Keratinocyte (primary cell): ENCODE data around the gene VPS8. TPM values are rescaled to one million over a fixed set of nuclear protein-coding genes. Genes with fewer than 3 reads are reported as not detected.

Experiments used
- DNase-seq: peaks from one replicate; pipeline ENCODE4 v3.0.0-alpha.2; 2011; ENCODE audit warnings: low read depth, missing footprints, low spot score
- FAIRE-seq: peaks from 2 replicates; lab custom pipeline; 2011; peaks lifted over from hg19 to GRCh38; lab: Jason Lieb, UNC
- H2AFZ ChIP-seq: 2 replicates; pipeline ENCODE4 v1.6.0; 2012; ENCODE audit warnings: low read length, control low read depth, inconsistent platforms; ENCODE audit not compliant: control insufficient read depth
- H3K27ac ChIP-seq: 2 replicates; pipeline ENCODE4 v1.5.1; 2011; ENCODE audit warnings: low read length; ENCODE audit not compliant: control insufficient read depth, insufficient read depth
- H3K27me3 ChIP-seq: 3 replicates; pipeline ENCODE4 v1.6.0; 2011; ENCODE audit warnings: low read length; ENCODE audit not compliant: control insufficient read depth, insufficient read depth; ENCODE audit errors: extremely low read depth
- H3K36me3 ChIP-seq, 2 experiments: 2 replicates in 1 of 2; 3 replicates in 1 of 2; pipeline ENCODE4 v1.5.1; 2011; ENCODE audit warnings: low read length in 2 of 2, mild to moderate bottlenecking in 1 of 2; ENCODE audit not compliant: control insufficient read depth in 2 of 2, insufficient read depth in 2 of 2; ENCODE audit errors: extremely low read depth in 1 of 2
- H3K4me1 ChIP-seq: 3 replicates; pipeline ENCODE4 v1.5.1; 2011; ENCODE audit warnings: low read length; ENCODE audit not compliant: control insufficient read depth, insufficient read depth; ENCODE audit errors: extremely low read depth
- H3K4me2 ChIP-seq: 3 replicates; pipeline ENCODE4 v1.6.0; 2011; ENCODE audit warnings: low read depth, low read length; ENCODE audit not compliant: control insufficient read depth, insufficient read depth; ENCODE audit errors: extremely low read depth
- H3K4me3 ChIP-seq, 3 experiments: fragments of 200-600 bp in 1 of 3; sonication (generic) in 1 of 3; 2 replicates in 2 of 3; 3 replicates in 1 of 3; pipeline ENCODE4 v1.5.1; 2011 to 2016; ENCODE audit warnings: low read length in 3 of 3, mild to moderate bottlenecking in 3 of 3, control low read depth in 2 of 3, inconsistent platforms in 1 of 3, low read depth in 1 of 3, mixed read lengths in 1 of 3, mixed run types in 1 of 3, moderate library complexity in 1 of 3; ENCODE audit not compliant: control insufficient read depth in 2 of 3, insufficient read depth in 2 of 3; ENCODE audit errors: extremely low read depth in 1 of 3
- H3K79me2 ChIP-seq: 2 replicates; pipeline ENCODE4 v1.6.0; 2012; ENCODE audit warnings: low read length; ENCODE audit not compliant: control insufficient read depth, insufficient read depth
- H3K9ac ChIP-seq: 3 replicates; pipeline ENCODE4 v1.6.0; 2011; ENCODE audit warnings: low read length; ENCODE audit not compliant: control insufficient read depth, insufficient read depth; ENCODE audit errors: extremely low read depth
- H3K9me1 ChIP-seq: 3 replicates; pipeline ENCODE4 v1.6.0; 2011; ENCODE audit warnings: low read length; ENCODE audit not compliant: control insufficient read depth, insufficient read depth; ENCODE audit errors: extremely low read depth
- H3K9me3 ChIP-seq: 2 replicates; pipeline ENCODE4 v1.5.1; 2012; ENCODE audit warnings: low read depth, low read length; ENCODE audit not compliant: control insufficient read depth
- H4K20me1 ChIP-seq: 3 replicates; pipeline ENCODE4 v1.6.0; 2011; ENCODE audit warnings: low read length; ENCODE audit not compliant: control insufficient read depth, insufficient read depth; ENCODE audit errors: extremely low read depth
- EZH2 ChIP-seq: IDR thresholded peaks from one replicate; pipeline ENCODE4 v1.6.1; 2012; ENCODE audit warnings: inconsistent platforms, mild to moderate bottlenecking, low read length, moderate library complexity
- dilution Hi-C: fragments of 300-500 bp; cut with MboI; formaldehyde crosslinking; loops from one replicate; pipeline ENCODE4 v1.7.0; 2020; ENCODE audit warnings: low sequenced_read_pairs; ENCODE audit not compliant: extremely low pct_ligation_motif_present
- polyA plus RNA-seq, 5 experiments: library from polyadenylated mRNA; depleted of rRNA in 3 of 5; stranded (reverse) in 3 of 5; stranded (forward) in 1 of 5; unstranded in 1 of 5; fragments of >200 nt; gene quantifications; 1 replicate in 1 of 5; 2 replicates in 3 of 5; 3 replicates in 1 of 5; pipeline versions ENCODE4 v1.2.1 to v1.2.3, GENCODE V29; 2011 to 2012; ENCODE audit warnings: missing spikeins in 2 of 5, low read depth in 1 of 5, low replicate concordance in 1 of 5
- TF ChIP-seq, protein P1 (sequence below), 3 experiments: IDR thresholded peaks in 1 of 3; conservative IDR thresholded peaks in 1 of 3; optimal IDR thresholded peaks in 1 of 3; 2 replicates in 2 of 3; 3 replicates in 1 of 3; pipeline versions ENCODE3 to v1.5.1; 2011; ENCODE audit warnings: low read length in 3 of 3, mild to moderate bottlenecking in 3 of 3, moderate library complexity in 2 of 3, control low read depth in 1 of 3, inconsistent platforms in 1 of 3; ENCODE audit not compliant: insufficient read depth in 2 of 3; ENCODE audit errors: extremely low read depth in 1 of 3

Gene VPS8
- polyA plus RNA-seq, 1 donor (not counting 4 experiments of a cell fraction or from before 2014, with no cell fraction given) = 28.4 TPM

DNA sequence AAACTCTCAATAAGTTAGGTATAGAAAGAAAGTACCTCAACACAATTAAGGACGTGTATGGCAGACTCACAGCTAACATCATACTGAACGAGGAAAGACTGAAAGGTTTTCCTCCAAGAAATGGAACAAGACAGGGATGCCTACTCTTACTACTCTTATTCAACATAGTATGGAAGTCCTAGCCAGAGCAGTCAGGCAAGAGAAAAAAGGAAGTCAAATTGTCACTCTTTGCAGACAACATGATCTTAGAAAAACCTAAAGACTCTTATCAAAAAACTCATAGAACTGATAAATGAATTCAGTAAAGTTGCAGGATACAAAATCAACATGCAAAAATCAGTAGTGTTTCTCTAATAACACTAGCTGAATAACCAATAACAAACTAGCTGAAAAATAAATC, 244.9 kb downstream of the VPS8 start:
- H3K27me3 ChIP-seq = no peaks in the 10 kb centered on the region
- TF ChIP-seq, protein P1, sequence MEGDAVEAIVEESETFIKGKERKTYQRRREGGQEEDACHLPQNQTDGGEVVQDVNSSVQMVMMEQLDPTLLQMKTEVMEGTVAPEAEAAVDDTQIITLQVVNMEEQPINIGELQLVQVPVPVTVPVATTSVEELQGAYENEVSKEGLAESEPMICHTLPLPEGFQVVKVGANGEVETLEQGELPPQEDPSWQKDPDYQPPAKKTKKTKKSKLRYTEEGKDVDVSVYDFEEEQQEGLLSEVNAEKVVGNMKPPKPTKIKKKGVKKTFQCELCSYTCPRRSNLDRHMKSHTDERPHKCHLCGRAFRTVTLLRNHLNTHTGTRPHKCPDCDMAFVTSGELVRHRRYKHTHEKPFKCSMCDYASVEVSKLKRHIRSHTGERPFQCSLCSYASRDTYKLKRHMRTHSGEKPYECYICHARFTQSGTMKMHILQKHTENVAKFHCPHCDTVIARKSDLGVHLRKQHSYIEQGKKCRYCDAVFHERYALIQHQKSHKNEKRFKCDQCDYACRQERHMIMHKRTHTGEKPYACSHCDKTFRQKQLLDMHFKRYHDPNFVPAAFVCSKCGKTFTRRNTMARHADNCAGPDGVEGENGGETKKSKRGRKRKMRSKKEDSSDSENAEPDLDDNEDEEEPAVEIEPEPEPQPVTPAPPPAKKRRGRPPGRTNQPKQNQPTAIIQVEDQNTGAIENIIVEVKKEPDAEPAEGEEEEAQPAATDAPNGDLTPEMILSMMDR (optimal IDR thresholded peaks at IDR 0.05 in 1 of 3, IDR thresholded peaks at IDR 0.05 in 1 of 3, conservative IDR thresholded peaks at IDR 0.05 in 1 of 3; ENCODE audit: extremely low read depth in 1 of 3, insufficient read depth in 2 of 3, low read length in 3 of 3) = no peak
- no peak for TF ChIP-seq EZH2
- FAIRE-seq (no peak), DNase-seq (no peak)
- H3K36me3 ChIP-seq = peaks cover 1 to 4% of the 10 kb centered on the region in 2 experiments
- H4K20me1 ChIP-seq = no peaks in the 10 kb centered on the region
- H2AFZ ChIP-seq = no peak overlapping the region
- no peak overlapping the region for H3K27ac ChIP-seq
- no peaks in the 10 kb centered on the region for H3K4me1 ChIP-seq
- H3K79me2 ChIP-seq = no peaks in the 10 kb centered on the region
- no peaks in the 10 kb centered on the region for H3K9me3 ChIP-seq
- H3K9me1 ChIP-seq = no peaks in the 10 kb centered on the region
- no peak overlapping the region for H3K4me3 ChIP-seq
- H3K4me2 ChIP-seq = no peak overlapping the region
- dilution Hi-C loops = no loop called here
- H3K9ac ChIP-seq = no peak overlapping the region

DNA sequence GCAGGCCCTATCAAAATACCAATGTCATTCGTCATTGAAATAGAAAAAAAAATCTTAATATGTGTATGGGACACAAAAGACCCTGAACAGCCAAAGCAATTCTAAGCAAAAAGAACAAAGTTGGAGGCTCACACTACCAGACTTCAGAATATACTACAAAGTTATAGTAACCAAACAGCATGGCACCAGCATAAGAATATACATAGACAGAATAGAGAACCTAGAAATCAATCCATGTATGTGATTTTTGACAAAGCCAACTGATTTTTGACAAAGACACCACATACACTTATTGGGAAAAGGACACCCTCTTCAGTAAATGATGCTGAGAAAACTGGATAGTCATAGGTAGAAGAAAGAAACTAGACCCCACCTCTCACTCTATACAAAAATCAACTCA, 245.9 kb downstream of the VPS8 start:
- H3K4me3 ChIP-seq = no peak overlapping the region
- DNase-seq = no peak
- H2AFZ ChIP-seq = no peak overlapping the region
- no peaks in the 10 kb centered on the region for H4K20me1 ChIP-seq
- H3K27me3 ChIP-seq = no peaks in the 10 kb centered on the region
- peaks cover 0 to 1% of the 10 kb centered on the region in 2 experiments for H3K36me3 ChIP-seq
- H3K4me2 ChIP-seq = no peak overlapping the region
- no peaks in the 10 kb centered on the region for H3K9me3 ChIP-seq
- FAIRE-seq = no peak
- H3K4me1 ChIP-seq = no peaks in the 10 kb centered on the region
- H3K9ac ChIP-seq = no peak overlapping the region
- no peaks in the 10 kb centered on the region for H3K79me2 ChIP-seq
- dilution Hi-C loops = no loop called here
- H3K9me1 ChIP-seq = no peaks in the 10 kb centered on the region
- H3K27ac ChIP-seq = no peak overlapping the region
- TF ChIP-seq, protein P1 (optimal IDR thresholded peaks at IDR 0.05 in 1 of 3, IDR thresholded peaks at IDR 0.05 in 1 of 3, conservative IDR thresholded peaks at IDR 0.05 in 1 of 3; ENCODE audit: extremely low read depth in 1 of 3, insufficient read depth in 2 of 3, low read length in 3 of 3) = no peak
- no peak for TF ChIP-seq EZH2
